Sigmoid colon (tissue), 4 donors: ENCODE results near the gene SRGAP1.

ENCODE experiments used
- EP300 ChIP-seq, 4 donors: sonication (generic); formaldehyde crosslinking; IDR thresholded peaks; one replicate each; pipeline ENCODE4 v1.6.1; 2017; ENCODE audit warnings: antibody characterized with exemption in 4 of 4
- POLR2A ChIP-seq, 2 donors: fragments of 450-650 bp; IDR thresholded peaks; one replicate each; pipeline ENCODE4 v1.6.1; 2016; ENCODE audit warnings: antibody characterized with exemption in 2 of 2, mild to moderate bottlenecking in 2 of 2, moderate library complexity in 2 of 2
- POLR2AphosphoS5 ChIP-seq, 4 donors: sonication (generic); formaldehyde crosslinking; IDR thresholded peaks; one replicate each; pipeline ENCODE4 v1.6.1; 2017; ENCODE audit warnings: antibody characterized with exemption in 4 of 4
- TF ChIP-seq, protein P1 (sequence below), 4 experiments: fragments of 450-650 bp in 3 of 4; fragments of 200-600 bp in 1 of 4; IDR thresholded peaks; one replicate each; pipeline ENCODE4 v1.5.1; 2016 to 2019; ENCODE audit warnings: antibody characterized with exemption in 4 of 4, mild to moderate bottlenecking in 3 of 4, moderate library complexity in 2 of 4

DNA sequence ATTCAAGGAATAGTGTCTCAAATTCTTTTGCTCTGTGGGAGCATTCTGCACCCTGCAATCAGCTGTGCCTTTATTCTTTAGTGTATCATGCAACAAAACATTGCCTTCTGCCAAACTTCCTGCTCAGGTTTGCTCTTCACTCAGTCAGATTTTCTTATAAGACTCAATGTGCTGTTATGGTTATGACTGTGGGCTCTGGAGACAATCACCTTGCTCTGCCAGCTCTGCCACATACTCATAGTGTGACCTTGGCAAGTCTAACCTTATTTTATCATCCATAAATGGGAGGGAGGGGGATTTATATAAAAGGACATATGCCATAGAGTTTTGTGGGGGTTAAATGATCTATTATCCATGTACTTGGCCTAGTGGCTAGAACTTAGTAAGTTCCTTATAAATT is 51.3 kb downstream of the SRGAP1 start:
- TF ChIP-seq, protein P1, sequence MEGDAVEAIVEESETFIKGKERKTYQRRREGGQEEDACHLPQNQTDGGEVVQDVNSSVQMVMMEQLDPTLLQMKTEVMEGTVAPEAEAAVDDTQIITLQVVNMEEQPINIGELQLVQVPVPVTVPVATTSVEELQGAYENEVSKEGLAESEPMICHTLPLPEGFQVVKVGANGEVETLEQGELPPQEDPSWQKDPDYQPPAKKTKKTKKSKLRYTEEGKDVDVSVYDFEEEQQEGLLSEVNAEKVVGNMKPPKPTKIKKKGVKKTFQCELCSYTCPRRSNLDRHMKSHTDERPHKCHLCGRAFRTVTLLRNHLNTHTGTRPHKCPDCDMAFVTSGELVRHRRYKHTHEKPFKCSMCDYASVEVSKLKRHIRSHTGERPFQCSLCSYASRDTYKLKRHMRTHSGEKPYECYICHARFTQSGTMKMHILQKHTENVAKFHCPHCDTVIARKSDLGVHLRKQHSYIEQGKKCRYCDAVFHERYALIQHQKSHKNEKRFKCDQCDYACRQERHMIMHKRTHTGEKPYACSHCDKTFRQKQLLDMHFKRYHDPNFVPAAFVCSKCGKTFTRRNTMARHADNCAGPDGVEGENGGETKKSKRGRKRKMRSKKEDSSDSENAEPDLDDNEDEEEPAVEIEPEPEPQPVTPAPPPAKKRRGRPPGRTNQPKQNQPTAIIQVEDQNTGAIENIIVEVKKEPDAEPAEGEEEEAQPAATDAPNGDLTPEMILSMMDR (IDR thresholded peaks at IDR 0.05) = no peak
- TF ChIP-seq EP300 (IDR thresholded peaks at IDR 0.05) (no peak), POLR2A (IDR thresholded peaks at IDR 0.05) (no peak), POLR2AphosphoS5 (IDR thresholded peaks at IDR 0.05) (no peak)
